ENCODE results near the gene SLC39A5.
"Not testable (repeated sequence)": the region's sequence is repeated elsewhere in the genome, so short reads cannot be mapped to it uniquely, and the experiment has no call there.

SLC39A5 gene

DNA sequence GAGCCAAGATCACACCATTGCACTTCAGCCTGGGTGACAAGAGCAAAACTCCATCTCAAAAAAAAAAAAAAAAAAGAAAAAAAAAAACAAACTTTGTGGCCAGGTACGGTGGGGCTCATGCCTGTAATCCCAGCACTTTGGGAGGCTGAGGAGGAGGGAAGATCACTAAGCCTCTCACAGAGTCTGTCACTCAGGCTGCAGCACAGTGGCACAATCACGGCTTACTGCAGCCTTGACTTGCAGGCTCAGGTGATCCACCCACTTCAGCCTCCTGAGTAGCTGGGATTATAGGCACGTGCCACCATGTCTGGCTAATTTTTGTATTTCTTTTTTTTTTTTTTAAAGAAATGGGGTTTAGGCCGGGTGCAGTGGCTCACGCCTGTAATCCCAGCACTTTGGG is 54.4 kb downstream of the SLC39A5 start:
- DNase-seq, result not testable (repeated sequence)

GRCh38 chr12:56286044-56286830 is 56.4 kb downstream of the SLC39A5 start:
- no peak for DNase-seq

Measured in left hindlimb (tissue), 1 donor.